Measurements from ENCODE around the gene MIOX. TPM values are rescaled to one million over a fixed set of nuclear protein-coding genes. Genes with fewer than 3 reads are reported as not detected.
A peak's percentile ranks its signal among the peaks of the same experiment; 100 is the strongest.

Gene MIOX
- total RNA-seq, 2 donors from 2014 or later, result not detected

DNA sequence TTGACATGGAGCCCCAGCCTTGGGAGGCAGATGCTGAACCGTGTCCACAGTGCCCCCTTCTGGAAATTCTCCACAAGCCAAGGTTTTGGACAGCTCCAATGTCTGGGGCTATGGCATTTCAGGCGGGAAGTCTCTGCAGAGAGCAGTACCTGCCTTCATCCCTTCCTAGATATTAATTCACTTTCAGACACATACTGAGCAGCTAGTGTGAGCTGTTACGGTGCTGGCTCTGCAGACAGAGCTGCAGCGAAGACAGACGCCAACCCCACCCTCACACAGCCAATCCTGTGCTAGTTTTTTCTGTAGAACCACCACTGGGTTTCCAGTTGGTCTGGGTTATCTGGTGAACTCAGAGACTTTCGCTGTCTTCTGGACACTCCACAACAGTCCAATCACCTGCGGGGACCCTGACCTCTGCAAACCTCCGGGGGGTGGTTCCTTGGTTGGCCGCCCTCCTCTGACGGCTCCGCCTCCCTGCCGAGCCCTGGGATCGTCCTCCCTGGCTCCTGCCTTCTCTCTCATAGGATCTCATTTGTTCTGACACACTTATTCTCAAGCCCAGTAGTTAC is 11.7 kb downstream of the MIOX start:
- Mint-ChIP-seq H3K4me1 (no peaks in the 10 kb centered on the region), H3K27me3 (ENCODE audit: insufficient read depth) (peaks cover 14% of the 10 kb centered on the region), H3K36me3 (ENCODE audit: low read depth) (peaks cover 2% of the 10 kb centered on the region), H3K4me3 (no peak overlapping the region), H3K9me3 (no peaks in the 10 kb centered on the region), H3K27ac (no peak overlapping the region)
- no peaks in the 10 kb centered on the region for H3K9me3 ChIP-seq (ENCODE audit: control insufficient read depth, low read length)
- WGBS, 2 experiments (ENCODE audit: insufficient coverage in 1 of 2, insufficient read length in 1 of 2), result 31 to 33% methylated on average over 10 to 13 of the region's 13 CpGs
- H3K9ac ChIP-seq (ENCODE audit: extremely low read depth, low read length, poor library complexity, severe bottlenecking), result no peak overlapping the region
- peak; percentile 93 for DNase-seq
- no peak overlapping the region for H3K4me3 ChIP-seq (ENCODE audit: low read length)
- H3K27ac ChIP-seq (ENCODE audit: low read depth, low read length), result no peak overlapping the region
- H3K4me1 ChIP-seq (ENCODE audit: control insufficient read depth, insufficient read depth, low read length), result no peaks in the 10 kb centered on the region
- no peaks in the 10 kb centered on the region for H3K36me3 ChIP-seq (ENCODE audit: control insufficient read depth, insufficient read depth, low read length)
- TF ChIP-seq, protein P1, sequence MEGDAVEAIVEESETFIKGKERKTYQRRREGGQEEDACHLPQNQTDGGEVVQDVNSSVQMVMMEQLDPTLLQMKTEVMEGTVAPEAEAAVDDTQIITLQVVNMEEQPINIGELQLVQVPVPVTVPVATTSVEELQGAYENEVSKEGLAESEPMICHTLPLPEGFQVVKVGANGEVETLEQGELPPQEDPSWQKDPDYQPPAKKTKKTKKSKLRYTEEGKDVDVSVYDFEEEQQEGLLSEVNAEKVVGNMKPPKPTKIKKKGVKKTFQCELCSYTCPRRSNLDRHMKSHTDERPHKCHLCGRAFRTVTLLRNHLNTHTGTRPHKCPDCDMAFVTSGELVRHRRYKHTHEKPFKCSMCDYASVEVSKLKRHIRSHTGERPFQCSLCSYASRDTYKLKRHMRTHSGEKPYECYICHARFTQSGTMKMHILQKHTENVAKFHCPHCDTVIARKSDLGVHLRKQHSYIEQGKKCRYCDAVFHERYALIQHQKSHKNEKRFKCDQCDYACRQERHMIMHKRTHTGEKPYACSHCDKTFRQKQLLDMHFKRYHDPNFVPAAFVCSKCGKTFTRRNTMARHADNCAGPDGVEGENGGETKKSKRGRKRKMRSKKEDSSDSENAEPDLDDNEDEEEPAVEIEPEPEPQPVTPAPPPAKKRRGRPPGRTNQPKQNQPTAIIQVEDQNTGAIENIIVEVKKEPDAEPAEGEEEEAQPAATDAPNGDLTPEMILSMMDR (conservative IDR thresholded peaks at IDR 0.05), result peak; percentile 84
- no peaks in the 10 kb centered on the region for H3K27me3 ChIP-seq (ENCODE audit: control insufficient read depth, insufficient read depth, low read length, poor library complexity, severe bottlenecking)

DNA sequence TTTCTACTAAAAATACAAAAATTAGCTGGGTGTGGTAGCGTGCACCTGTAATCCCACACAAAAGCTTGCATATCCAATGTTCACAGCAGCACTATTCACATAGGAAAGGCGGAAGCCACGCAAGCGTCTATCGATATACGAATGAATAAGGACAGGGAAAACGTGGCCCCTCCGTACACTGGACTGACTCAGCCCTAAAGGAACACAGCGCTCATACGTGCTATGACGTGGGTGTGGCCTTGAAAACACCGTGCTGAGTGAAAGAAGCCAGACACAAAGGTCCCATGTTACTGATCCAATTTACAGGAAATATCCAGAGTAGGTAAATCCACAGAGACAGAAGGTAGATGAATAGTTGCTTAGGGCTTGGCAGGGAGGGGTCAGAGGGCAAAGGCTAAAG is 13.8 kb downstream of the MIOX start:
- Mint-ChIP-seq H3K4me1 (no peaks in the 10 kb centered on the region), H3K4me3 (no peak overlapping the region), H3K27me3 (ENCODE audit: insufficient read depth) (peaks cover 8% of the 10 kb centered on the region), H3K36me3 (ENCODE audit: low read depth) (peaks cover 2% of the 10 kb centered on the region), H3K27ac (no peak overlapping the region), H3K9me3 (no peaks in the 10 kb centered on the region)
- WGBS, 2 experiments (ENCODE audit: insufficient coverage in 1 of 2, insufficient read length in 1 of 2), result 95 to 99% methylated on average over 11 to 12 of the region's 12 CpGs
- no peaks in the 10 kb centered on the region for H3K4me1 ChIP-seq (ENCODE audit: control insufficient read depth, insufficient read depth, low read length)
- TF ChIP-seq, protein P1 (conservative IDR thresholded peaks at IDR 0.05), result no peak
- H3K27me3 ChIP-seq (ENCODE audit: control insufficient read depth, insufficient read depth, low read length, poor library complexity, severe bottlenecking), result no peaks in the 10 kb centered on the region
- H3K9me3 ChIP-seq (ENCODE audit: control insufficient read depth, low read length), result no peaks in the 10 kb centered on the region
- H3K36me3 ChIP-seq (ENCODE audit: control insufficient read depth, insufficient read depth, low read length), result peaks cover 10% of the 10 kb centered on the region
- H3K4me3 ChIP-seq (ENCODE audit: low read length), result no peak overlapping the region
- DNase-seq, result no peak
- no peak overlapping the region for H3K9ac ChIP-seq (ENCODE audit: extremely low read depth, low read length, poor library complexity, severe bottlenecking)
- H3K27ac ChIP-seq (ENCODE audit: low read depth, low read length), result no peak overlapping the region

DNA sequence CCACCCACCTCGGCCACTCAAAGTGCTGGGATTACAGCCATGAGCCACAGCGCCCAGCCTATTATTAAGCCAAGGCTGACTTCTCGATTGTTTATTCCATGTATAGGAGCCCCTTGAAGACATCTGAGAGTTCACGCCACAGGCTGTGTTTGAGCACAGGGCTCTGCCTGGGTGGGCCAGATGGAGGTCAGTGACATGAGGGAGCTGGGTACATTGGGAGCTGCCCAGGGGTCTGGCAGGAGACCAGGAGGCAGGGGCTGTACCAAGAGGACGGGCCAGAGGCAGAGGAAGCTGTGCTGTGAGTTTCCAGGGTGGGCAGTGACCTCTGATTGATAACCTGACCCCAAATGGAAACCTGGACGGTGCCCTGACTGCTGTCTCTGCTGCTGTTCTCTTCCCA is 15.4 kb downstream of the MIOX start:
- H3K27me3 Mint-ChIP-seq (ENCODE audit: insufficient read depth), result peaks cover 2% of the 10 kb centered on the region
- no peak for DNase-seq
- TF ChIP-seq, protein P1 (conservative IDR thresholded peaks at IDR 0.05), result no peak
- WGBS, 2 experiments (ENCODE audit: insufficient coverage in 1 of 2, insufficient read length in 1 of 2), result 98% methylated on average over 6 of the region's 6 CpGs
- H3K4me3 Mint-ChIP-seq, result no peak overlapping the region
- H3K27me3 ChIP-seq (ENCODE audit: control insufficient read depth, insufficient read depth, low read length, poor library complexity, severe bottlenecking), result no peaks in the 10 kb centered on the region
- H3K36me3 ChIP-seq (ENCODE audit: control insufficient read depth, insufficient read depth, low read length), result peaks cover 15% of the 10 kb centered on the region
- H3K27ac Mint-ChIP-seq, result no peak overlapping the region
- no peaks in the 10 kb centered on the region for H3K9me3 Mint-ChIP-seq
- no peak overlapping the region for H3K9ac ChIP-seq (ENCODE audit: extremely low read depth, low read length, poor library complexity, severe bottlenecking)
- no peaks in the 10 kb centered on the region for H3K9me3 ChIP-seq (ENCODE audit: control insufficient read depth, low read length)
- no peaks in the 10 kb centered on the region for H3K4me1 ChIP-seq (ENCODE audit: control insufficient read depth, insufficient read depth, low read length)
- peaks cover 2% of the 10 kb centered on the region for H3K36me3 Mint-ChIP-seq (ENCODE audit: low read depth)
- no peak overlapping the region for H3K27ac ChIP-seq (ENCODE audit: low read depth, low read length)
- no peak overlapping the region for H3K4me3 ChIP-seq (ENCODE audit: low read length)
- H3K4me1 Mint-ChIP-seq, result no peaks in the 10 kb centered on the region

All from endodermal cell (in vitro differentiated cells).